Endothelial cell of umbilical vein (primary cell): ENCODE measurements around the gene MARVELD2. TPM values are rescaled to one million over a fixed set of nuclear protein-coding genes. Genes with fewer than 3 reads are reported as not detected.

Experiments used
- BruUV-seq: library from RNA; stranded (reverse); fragments of 400-500 nt; replicated peaks from 2 replicates; lab custom pipeline; 2021; lab: Mats Ljungman, UMichigan
- CTCF ChIA-PET: fragments of 300-600, 350-600 bp; sonication (Branson Sonifier 250); formaldehyde crosslinking; loops from one replicate; lab custom pipeline; 2021; ENCODE audit warnings: antibody characterized with exemption, inconsistent platforms; lab: Charles Lee
- POLR2A ChIA-PET: fragments of 300-600, 350-600 bp; sonication (Branson Sonifier 250); formaldehyde crosslinking; loops from one replicate; lab custom pipeline; 2021; ENCODE audit warnings: antibody characterized with exemption, inconsistent platforms; lab: Charles Lee
- DNase-seq: peaks from one replicate; pipeline ENCODE4 v3.0.0-alpha.2; 2011; ENCODE audit warnings: low read depth, low spot score
- FAIRE-seq: peaks from 2 replicates; lab custom pipeline; 2011; peaks lifted over from hg19 to GRCh38; lab: Jason Lieb, UNC
- H2AFZ ChIP-seq: 2 replicates; pipeline ENCODE4 v1.6.0; 2012; ENCODE audit warnings: low read depth, low read length, control low read depth, inconsistent platforms
- H3K27ac ChIP-seq: 2 replicates; pipeline ENCODE4 v1.5.1; 2011; ENCODE audit warnings: low read depth, mild to moderate bottlenecking, control low read depth, low read length, moderate library complexity; ENCODE audit not compliant: insufficient read depth
- H3K27me3 ChIP-seq, 2 experiments: 2 replicates each; pipeline versions ENCODE4 v1.6.0 to v1.6.1; 2011; ENCODE audit warnings: low read length in 2 of 2, mixed read lengths in 1 of 2; ENCODE audit not compliant: control insufficient read depth in 2 of 2, insufficient read depth in 2 of 2
- H3K36me3 ChIP-seq, 2 experiments: 2 replicates in 1 of 2; 3 replicates in 1 of 2; pipeline ENCODE4 v1.5.1; 2011; ENCODE audit warnings: low read length in 2 of 2, mild to moderate bottlenecking in 1 of 2, moderate library complexity in 1 of 2; ENCODE audit not compliant: control insufficient read depth in 2 of 2, insufficient read depth in 2 of 2; ENCODE audit errors: extremely low read depth in 1 of 2
- H3K4me1 ChIP-seq: 3 replicates; pipeline ENCODE4 v1.5.1; 2011; ENCODE audit warnings: mild to moderate bottlenecking, low read length; ENCODE audit not compliant: control insufficient read depth, insufficient read depth; ENCODE audit errors: extremely low read depth
- H3K4me2 ChIP-seq: 2 replicates; pipeline ENCODE4 v1.6.1; 2011; ENCODE audit warnings: low read length, control low read depth, mixed read lengths; ENCODE audit not compliant: insufficient read depth
- H3K4me3 ChIP-seq, 3 experiments: fragments of 200-600 bp in 1 of 3; sonication (generic), shearing (Covaris generic) in 1 of 3; replicated peaks in 1 of 3; 2 replicates each; pipeline ENCODE4 v1.5.1; 2011 to 2016; ENCODE audit warnings: control low read depth in 3 of 3, low read length in 3 of 3, mild to moderate bottlenecking in 2 of 3, inconsistent platforms in 1 of 3, low read depth in 1 of 3, moderate library complexity in 1 of 3; ENCODE audit not compliant: insufficient read depth in 1 of 3
- H3K79me2 ChIP-seq: 2 replicates; pipeline ENCODE4 v1.6.0; 2012; ENCODE audit warnings: low read length, inconsistent platforms; ENCODE audit not compliant: control insufficient read depth, insufficient read depth
- H3K9ac ChIP-seq: replicated peaks from 2 replicates; pipeline ENCODE3; 2011; ENCODE audit warnings: low read length, control low read depth; ENCODE audit not compliant: insufficient read depth; ENCODE audit errors: extremely low read depth
- H3K9me1 ChIP-seq: replicated peaks from 3 replicates; pipeline ENCODE4 v1.6.0; 2011; ENCODE audit warnings: mild to moderate bottlenecking, low read length; ENCODE audit not compliant: control insufficient read depth, insufficient read depth; ENCODE audit errors: extremely low read depth
- H3K9me3 ChIP-seq: replicated peaks from 2 replicates; pipeline ENCODE4 v1.5.1; 2012; ENCODE audit warnings: low read length, inconsistent platforms; ENCODE audit not compliant: control insufficient read depth, insufficient read depth
- H4K20me1 ChIP-seq: replicated peaks from 2 replicates; pipeline ENCODE3; 2011; ENCODE audit warnings: mild to moderate bottlenecking, low read length; ENCODE audit not compliant: control insufficient read depth, insufficient read depth; ENCODE audit errors: extremely low read depth
- CTCF ChIP-seq, 2 donors: IDR thresholded peaks; 1 replicate in 1 of 2; 2 replicates in 1 of 2; pipeline ENCODE4 v1.5.1; 2011; ENCODE audit warnings: low read length in 2 of 2, mild to moderate bottlenecking in 2 of 2, moderate library complexity in 2 of 2, control low read depth in 1 of 2, inconsistent platforms in 1 of 2, low read depth in 1 of 2; ENCODE audit not compliant: insufficient read depth in 1 of 2; ENCODE audit errors: extremely low read depth in 1 of 2
- EZH2 ChIP-seq: IDR thresholded peaks from 2 replicates; pipeline ENCODE4 v1.6.1; 2012; ENCODE audit warnings: borderline replicate concordance, low read depth, mild to moderate bottlenecking, moderate library complexity, low read length, inconsistent platforms; ENCODE audit not compliant: severe bottlenecking
- FOS ChIP-seq: IDR thresholded peaks from 2 replicates; pipeline ENCODE4 v1.6.1; 2011; ENCODE audit warnings: mild to moderate bottlenecking, low read length, moderate library complexity, borderline replicate concordance; ENCODE audit not compliant: insufficient read depth
- GATA2 ChIP-seq: IDR thresholded peaks from 2 replicates; pipeline ENCODE4 v1.7.0; 2011; ENCODE audit warnings: low read depth, mild to moderate bottlenecking, moderate library complexity, mixed read lengths, low read length; ENCODE audit not compliant: insufficient read length, insufficient read depth
- JUN ChIP-seq: IDR thresholded peaks from 2 replicates; pipeline ENCODE4 v1.6.1; 2011; ENCODE audit warnings: borderline replicate concordance, low read depth; ENCODE audit not compliant: insufficient read length, insufficient read depth
- MAX ChIP-seq: IDR thresholded peaks from 2 replicates; pipeline ENCODE4 v1.6.1; 2011; ENCODE audit not compliant: insufficient read depth, insufficient read length
- MYC ChIP-seq: IDR thresholded peaks from one replicate; pipeline ENCODE4 v1.6.1; 2011; ENCODE audit warnings: mild to moderate bottlenecking, low read depth, low read length
- POLR2A ChIP-seq: IDR thresholded peaks from 2 replicates; pipeline ENCODE4 v1.6.1; 2012; ENCODE audit warnings: low read depth, mild to moderate bottlenecking, control low read depth, low read length
- POLR2AphosphoS5 ChIP-seq: IDR thresholded peaks from 2 replicates; pipeline ENCODE4 v1.6.1; 2012; ENCODE audit warnings: low read depth, mild to moderate bottlenecking, control low read depth, low read length, moderate library complexity; ENCODE audit not compliant: insufficient read depth
- dilution Hi-C: fragments of 300-500 bp; cut with MboI; formaldehyde crosslinking; loops from one replicate; pipeline ENCODE4 v1.15.0; 2019; ENCODE audit warnings: low sequenced_read_pairs; ENCODE audit not compliant: extremely low pct_ligation_motif_present
- intact Hi-C: fragments of 100-400 bp; cut with micrococcal nuclease; formaldehyde crosslinking; loops from one replicate; pipeline ENCODE4 v1.10.0; 2022
- polyA plus RNA-seq, 4 experiments: library from polyadenylated mRNA; depleted of rRNA in 3 of 4; stranded (reverse) in 3 of 4; unstranded in 1 of 4; fragments of >200 nt; gene quantifications; 2 replicates each; pipeline versions ENCODE4 v1.2.1 to v1.2.3, GENCODE V29; 2011 to 2012; ENCODE audit warnings: missing spikeins in 1 of 4
- total RNA-seq: library from RNA; stranded (reverse); gene quantifications from 2 replicates; pipeline ENCODE4 v1.2.3, GENCODE V29; 2021

MARVELD2 gene
- total and polyA plus RNA-seq, 2 donors (not counting 3 experiments of a cell fraction or from before 2014, with no cell fraction given) = 5.7 to 7.1 TPM

GRCh38 chr5:69484891-69485290 lies 70.0 kb downstream of the MARVELD2 start:
- Histone ChIP-seq H3K4me3 (no peak overlapping the region), H3K36me3 (no peaks in the 10 kb centered on the region), H3K4me1 (peaks cover 8% of the 10 kb centered on the region), H4K20me1 (no peaks in the 10 kb centered on the region), H2AFZ (no peak overlapping the region), H3K9ac (no peak overlapping the region), H3K79me2 (no peaks in the 10 kb centered on the region), H3K9me1 (no peaks in the 10 kb centered on the region), H3K4me2 (no peak overlapping the region), H3K27ac (no peak overlapping the region), H3K9me3 (no peaks in the 10 kb centered on the region), H3K27me3 (no peaks in the 10 kb centered on the region)
- BruUV-seq = no TSS peak
- ChIA-PET CTCF (no interaction called here), POLR2A (no interaction called here)
- TF ChIP-seq EZH2 (no peak), POLR2A (no peak), MYC (no peak), POLR2AphosphoS5 (no peak), FOS (no peak), MAX (no peak), JUN (no peak), GATA2 (no peak), CTCF (IDR thresholded peaks at IDR 0.05; ENCODE audit: extremely low read depth in 1 of 2, insufficient read depth in 1 of 2, low read depth in 1 of 2, low read length in 2 of 2) (no peak)
- FAIRE-seq (peak; percentile 76), DNase-seq (peak; percentile 65)
- dilution Hi-C loops = no loop called here
- intact Hi-C loops = no loop called here
